Activated CD4-positive, alpha-beta T cell treated with anti-CD3 and anti-CD28 coated beads for 24 hours (primary cell): ENCODE results near the gene PJVK.
"Not testable (repeated sequence)": the region's sequence is repeated elsewhere in the genome, so short reads cannot be mapped to it uniquely, and the experiment has no call there.

ENCODE experiments used
- DNase-seq, 2 donors: peaks; one replicate each; pipeline ENCODE4 v3.0.0-alpha.2; 2020; ENCODE audit warnings: low read depth in 2 of 2

Gene PJVK

DNA sequence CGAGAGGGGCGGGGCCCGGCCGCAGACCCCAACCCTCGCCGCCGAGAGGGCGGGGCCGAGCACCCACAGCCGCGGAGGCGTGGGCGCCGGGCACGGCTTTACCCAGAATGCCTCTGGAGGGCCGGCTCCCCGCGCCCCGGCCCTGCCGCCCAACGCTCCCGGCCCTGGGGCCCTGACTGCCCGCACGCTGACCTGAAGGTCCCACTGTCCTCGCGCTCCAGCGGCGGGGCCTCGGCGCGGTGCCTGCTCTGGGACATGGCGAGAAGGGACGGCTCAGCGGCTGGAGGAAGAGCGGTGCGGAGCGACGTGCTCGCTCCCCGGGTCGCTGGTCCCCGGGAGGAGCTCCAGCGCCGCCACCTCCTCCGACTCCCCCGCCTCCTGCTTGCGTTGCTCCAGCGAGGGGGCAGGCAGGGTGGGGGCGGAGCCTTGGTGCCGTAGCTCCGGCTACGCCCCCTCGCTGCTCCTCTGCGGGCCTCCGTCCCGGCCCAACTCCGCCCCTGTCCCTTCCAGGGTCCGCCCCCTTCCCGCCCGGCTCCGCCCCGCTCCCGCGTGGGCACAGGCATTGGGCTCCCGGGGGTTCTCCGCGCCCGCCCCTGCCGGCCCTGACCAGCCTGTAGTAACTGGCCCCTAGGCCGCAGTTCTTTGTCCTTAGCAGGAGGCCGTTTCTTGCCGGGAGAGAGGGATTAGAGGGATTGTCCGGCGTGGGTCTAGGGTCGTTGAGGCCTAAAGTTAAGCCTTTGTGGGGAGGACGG, at the start of gene PJVK, which contains the start of gene PRKRA:
TSS of gene PJVK (plus strand) at position 605 of the 752 bp plus-strand sequence. CDS start 2,032 bp downstream, outside the sequence.
TSS of gene PRKRA (minus strand) at position 402 of the 752 bp plus-strand sequence. CDS start at position 257, 145 bp downstream.
- peak; percentile 92 to 93 for DNase-seq

GRCh38 chr2:178401994-178402437, 49.2 kb upstream of the PJVK start:
- no peak for DNase-seq

DNA sequence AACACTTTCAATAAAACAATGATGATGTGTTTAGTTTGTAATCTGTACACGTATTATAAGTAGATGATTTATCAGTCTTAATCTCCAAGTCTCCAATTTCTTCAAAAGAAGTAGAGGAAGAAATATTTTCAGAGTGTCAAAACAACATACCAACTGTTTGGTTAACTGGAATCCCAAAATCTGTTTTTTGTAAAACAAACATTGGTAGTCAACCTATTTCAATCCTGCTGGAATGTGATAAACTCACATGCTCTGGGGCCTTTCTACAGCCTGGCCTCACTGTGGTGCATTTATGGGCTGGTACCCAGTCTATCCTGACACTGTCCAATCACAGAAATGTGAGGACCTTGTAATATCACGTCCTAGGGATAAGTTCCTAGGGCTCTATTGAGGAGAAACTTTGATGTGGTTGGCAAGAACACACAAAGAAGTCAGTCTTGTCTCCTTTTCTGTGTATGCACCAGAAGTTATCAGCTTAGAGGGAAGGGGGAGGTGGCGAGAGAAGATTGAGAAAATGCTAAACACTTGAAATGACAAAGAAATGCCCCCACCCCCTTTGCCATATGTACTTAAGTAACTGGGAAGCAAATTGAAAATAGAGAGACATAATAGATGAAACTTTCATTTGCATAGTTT, 47.4 kb upstream of the PJVK start:
- DNase-seq, result no peak

- DNase-seq, result no peak
Measured at GRCh38 chr2:178404368-178404767, 46.8 kb upstream of the PJVK start.

DNA sequence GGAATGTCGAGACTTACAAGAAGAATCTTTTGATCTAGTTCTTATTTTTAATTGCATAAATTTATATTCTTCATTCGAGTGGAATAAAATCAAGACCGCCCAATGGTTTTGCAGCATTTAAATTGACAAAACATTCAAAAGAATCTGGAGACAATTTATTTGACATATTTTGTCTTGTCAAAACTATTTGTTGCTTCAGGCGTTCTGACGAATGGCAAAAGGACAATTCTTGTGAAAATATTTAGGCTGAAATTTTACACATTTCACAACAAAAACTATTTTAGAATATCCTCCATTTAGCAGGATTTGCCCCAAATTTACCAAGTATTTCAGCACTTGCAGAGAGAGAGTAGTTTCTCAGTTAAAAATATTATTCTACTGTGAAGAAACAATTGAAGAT, 41.9 kb upstream of the PJVK start:
- DNase-seq, result no peak

- DNase-seq, result no peak
Measured at GRCh38 chr2:178412047-178412446, 39.1 kb upstream of the PJVK start.

GRCh38 chr2:178412453-178412852, 38.7 kb upstream of the PJVK start:
- not testable (repeated sequence) for DNase-seq

- peak; percentile 49 to 63 for DNase-seq
Measured at GRCh38 chr2:178413472-178414265, 37.5 kb upstream of the PJVK start.

- DNase-seq, result peak; percentile 66 to 68
Measured at GRCh38 chr2:178414266-178415247, 36.6 kb upstream of the PJVK start.

- no peak for DNase-seq
Measured at GRCh38 chr2:178415979-178416378, 35.2 kb upstream of the PJVK start.

GRCh38 chr2:178417916-178418315, 33.3 kb upstream of the PJVK start:
- DNase-seq, result no peak

DNA sequence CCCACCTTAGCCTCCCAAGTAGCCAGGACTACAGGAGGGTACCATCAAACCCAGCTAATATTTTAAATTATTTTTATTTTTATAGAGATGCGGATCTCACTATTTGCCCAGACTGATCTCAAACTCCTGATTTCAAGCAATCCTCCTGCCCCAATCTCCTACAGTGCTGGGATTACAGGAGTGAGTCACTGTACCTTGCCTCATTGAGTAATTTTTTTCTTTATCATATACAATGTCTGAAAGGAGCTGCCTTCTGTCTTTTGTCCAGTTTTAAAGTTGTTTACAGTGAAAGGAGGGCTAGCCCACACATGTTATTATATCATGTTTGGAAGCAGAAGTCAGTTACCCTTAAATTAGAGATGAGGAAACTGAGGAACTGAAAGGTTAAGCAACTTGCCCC, 32.8 kb upstream of the PJVK start:
- DNase-seq, result no peak

DNA sequence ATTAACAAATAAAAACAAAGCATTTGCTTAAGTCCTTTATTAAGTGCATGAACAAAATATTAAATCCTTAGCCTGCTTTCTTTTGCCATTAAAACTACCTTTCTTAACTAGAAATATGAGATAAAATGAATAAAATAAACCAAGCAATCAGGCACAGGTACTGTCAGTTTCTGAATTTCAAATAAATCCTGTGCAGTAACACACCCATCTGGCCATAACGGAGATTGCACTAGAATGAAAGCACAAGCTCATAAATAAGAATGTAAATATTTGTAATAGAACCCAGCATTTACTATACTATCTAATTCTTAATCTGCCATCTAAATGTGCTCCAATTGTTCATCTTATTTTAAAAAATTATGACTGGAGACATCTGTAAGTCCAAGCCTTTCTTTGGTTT, 32.1 kb upstream of the PJVK start:
- DNase-seq, result no peak

- no peak for DNase-seq
Measured at GRCh38 chr2:178420463-178420999, 30.6 kb upstream of the PJVK start.

DNA sequence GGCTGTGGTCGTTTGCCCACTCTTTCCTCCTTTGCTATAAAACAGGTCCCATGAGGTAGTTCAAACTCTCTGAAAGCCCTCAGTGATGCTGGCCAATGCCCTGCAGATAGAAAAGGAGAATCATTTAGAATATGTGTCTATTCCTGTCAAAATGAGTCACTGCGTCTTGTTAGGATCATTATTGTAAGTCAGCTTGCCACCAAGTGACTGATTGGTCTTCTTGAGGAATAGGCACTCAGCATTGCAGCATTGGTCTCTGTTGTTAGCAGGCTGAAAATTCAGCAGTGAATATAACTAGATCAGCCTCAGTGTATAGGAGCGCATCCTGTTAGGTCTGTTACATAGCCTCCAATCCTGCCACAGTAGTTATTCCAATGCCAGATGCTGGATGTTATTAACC, 29.1 kb upstream of the PJVK start:
- DNase-seq, result no peak

GRCh38 chr2:178423746-178424145, 27.4 kb upstream of the PJVK start:
- not testable (repeated sequence) for DNase-seq

DNA sequence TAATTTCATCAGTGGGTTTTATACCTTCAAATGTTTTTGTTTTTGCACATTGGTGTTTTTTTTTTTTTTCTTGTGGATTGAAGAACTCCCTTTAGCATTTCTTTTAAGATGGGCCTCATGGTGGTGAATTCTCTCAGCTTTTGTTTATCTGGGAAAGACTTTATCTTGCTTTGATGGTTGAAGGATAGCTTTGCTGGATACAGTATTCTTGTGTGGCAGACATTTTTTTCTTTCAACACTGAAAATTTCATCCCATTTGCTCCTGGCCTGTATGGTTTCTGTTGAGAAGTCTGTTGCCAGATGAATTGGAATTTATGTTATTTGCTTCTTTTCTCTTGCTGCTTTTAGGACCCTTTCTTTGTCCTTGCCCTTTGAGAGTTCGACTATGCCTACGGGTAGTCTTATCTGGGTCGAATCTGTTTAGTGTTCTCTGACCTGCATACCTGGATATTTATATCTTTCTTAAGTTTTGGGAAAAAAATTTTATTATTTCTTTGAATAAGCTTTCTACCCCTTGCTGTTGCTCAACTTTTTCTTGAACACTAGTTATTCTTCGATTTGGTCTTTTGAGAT, 25.8 kb upstream of the PJVK start:
- DNase-seq, result no peak

DNA sequence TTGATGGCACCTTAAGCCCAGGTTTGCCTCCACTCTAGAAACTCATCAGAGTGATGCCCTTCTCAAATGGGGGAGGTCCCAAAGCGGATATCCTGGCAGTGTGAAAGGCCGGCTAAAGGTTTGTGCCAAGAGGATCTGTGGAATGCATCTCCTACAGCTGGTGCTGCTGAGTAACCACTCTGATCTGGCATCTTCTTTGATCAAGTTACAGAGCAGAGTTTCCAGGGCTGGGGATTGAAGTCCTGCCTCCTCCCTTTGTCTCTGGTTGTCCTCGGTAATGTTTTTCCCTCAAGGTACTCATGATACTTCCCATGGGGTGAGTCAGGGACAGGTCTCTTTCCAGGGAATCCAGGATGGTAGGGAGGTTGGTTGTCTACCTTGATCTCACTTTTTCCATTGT, 24.8 kb upstream of the PJVK start:
- DNase-seq, result no peak

DNA sequence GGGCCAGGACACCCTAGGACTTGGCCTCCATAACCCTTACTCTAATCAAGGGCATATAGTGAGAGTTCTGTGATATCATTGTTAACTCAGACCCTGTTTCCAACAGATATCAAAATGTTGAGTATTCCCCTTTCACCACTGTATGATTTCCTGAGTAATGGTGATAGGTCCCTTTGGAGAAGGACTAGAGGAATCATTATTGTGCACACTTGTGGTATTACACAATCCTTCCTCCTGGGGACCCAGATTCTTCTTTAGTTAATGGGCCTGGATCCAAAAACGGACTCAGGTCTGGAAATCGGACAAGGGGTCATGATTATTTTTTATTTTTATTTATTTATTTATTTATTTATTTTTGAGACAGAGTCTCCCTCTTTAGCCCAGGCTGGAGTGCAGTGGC, 23.7 kb upstream of the PJVK start:
- DNase-seq, result no peak

DNA sequence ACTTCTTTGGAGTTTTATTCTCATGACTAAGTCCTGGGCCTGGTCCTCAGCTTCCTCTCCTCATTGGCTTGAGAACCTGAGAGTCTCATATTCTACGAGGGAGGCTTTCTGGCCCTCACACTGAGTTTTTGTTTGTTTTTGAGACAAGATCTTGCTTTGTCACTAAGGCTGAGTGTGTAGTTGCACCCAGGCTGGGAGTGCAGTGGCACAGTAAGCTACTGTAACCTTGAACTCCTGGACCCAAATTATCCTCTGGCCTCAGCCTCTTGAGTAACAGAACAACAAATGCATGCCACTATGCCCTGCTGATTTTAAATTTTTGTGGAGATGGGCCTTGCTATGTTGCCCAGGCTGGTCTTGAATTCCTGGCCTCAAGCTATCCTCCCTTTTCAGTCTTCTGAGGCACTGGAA, 22.8 kb upstream of the PJVK start:
- DNase-seq, result no peak

- no peak for DNase-seq
Measured at GRCh38 chr2:178429336-178429735, 21.8 kb upstream of the PJVK start.
